ENCODE measurements around the gene MED12L.

Gene MED12L

DNA sequence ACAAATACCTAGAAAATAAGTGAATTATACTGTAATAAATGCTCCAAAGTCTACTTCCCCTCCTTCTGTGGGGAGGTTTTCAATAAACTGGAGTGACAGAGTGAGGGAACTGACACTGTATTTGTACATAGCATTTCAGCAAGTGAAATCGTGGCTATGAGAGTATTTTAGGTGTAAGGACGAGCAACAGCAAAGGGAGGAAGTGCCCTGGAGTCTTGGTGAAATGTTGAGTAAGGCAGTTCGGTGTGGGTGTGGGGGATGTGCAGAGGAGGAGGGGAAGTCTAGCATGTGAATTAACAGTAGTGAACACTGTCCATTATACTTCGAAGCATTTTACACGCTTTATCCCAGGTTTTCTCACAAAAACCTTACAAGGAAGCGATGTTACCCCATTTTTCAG lies 262.0 kb downstream of the MED12L start:
- ChIA-PET CTCF (interaction anchor here (1.1 to 1.6 kb wide), 2 partner anchors 10 to 19 kb away, joined by 3 to 4 read pairs; no protein-coding TSS in a partner anchor), POLR2A (no interaction called here)
- TF ChIP-seq, protein P1, sequence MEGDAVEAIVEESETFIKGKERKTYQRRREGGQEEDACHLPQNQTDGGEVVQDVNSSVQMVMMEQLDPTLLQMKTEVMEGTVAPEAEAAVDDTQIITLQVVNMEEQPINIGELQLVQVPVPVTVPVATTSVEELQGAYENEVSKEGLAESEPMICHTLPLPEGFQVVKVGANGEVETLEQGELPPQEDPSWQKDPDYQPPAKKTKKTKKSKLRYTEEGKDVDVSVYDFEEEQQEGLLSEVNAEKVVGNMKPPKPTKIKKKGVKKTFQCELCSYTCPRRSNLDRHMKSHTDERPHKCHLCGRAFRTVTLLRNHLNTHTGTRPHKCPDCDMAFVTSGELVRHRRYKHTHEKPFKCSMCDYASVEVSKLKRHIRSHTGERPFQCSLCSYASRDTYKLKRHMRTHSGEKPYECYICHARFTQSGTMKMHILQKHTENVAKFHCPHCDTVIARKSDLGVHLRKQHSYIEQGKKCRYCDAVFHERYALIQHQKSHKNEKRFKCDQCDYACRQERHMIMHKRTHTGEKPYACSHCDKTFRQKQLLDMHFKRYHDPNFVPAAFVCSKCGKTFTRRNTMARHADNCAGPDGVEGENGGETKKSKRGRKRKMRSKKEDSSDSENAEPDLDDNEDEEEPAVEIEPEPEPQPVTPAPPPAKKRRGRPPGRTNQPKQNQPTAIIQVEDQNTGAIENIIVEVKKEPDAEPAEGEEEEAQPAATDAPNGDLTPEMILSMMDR (IDR thresholded peaks at IDR 0.05; ENCODE audit: control extremely low read depth, extremely low read depth, low read depth, missing control alignments), result no peak
- no peak for DNase-seq (ENCODE audit: extremely low spot score)

DNA sequence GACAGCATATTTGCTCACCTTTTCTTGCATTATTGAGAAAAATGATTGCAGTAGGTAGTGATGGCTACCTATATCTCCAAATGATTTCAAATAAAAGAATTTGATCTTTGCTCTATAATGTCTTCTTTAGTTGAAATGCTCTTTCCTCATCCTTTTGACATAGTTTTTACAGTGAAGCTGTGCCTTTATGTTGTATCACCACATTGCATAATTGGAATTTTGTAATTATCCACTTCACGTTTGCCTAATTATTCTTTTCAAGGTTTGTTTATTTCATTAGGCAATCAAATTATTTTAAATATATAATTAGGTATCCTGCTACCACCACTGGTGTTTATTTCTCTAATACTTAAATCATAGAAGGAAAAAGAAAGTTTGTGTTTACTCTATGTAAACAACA lies 265.2 kb downstream of the MED12L start:
- no peak for DNase-seq (ENCODE audit: extremely low spot score)
- TF ChIP-seq, protein P1 (IDR thresholded peaks at IDR 0.05; ENCODE audit: control extremely low read depth, extremely low read depth, low read depth, missing control alignments), result no peak
- CTCF ChIA-PET, result no interaction called here
- POLR2A ChIA-PET, result no interaction called here

DNA sequence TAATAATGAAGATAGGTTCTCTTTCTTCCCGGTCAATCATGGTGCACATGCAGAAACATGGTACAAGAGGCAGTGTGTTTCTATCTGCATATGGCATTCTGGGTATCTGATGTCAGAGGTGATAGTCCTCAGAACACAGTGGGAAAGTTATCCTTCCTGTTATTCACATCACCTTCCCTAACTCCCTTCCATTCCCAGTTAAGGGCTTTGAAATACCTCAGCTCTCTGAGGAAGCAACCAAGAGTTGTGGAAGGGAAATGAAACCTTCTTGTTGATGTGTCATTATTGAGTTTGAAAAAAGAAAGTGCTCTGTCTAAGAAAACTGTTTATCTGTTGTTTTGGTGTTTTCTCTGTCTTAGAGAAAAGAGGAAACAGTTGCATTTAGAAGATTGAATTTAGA lies 265.8 kb downstream of the MED12L start:
- peak; percentile 34 for DNase-seq (ENCODE audit: extremely low spot score)
- CTCF ChIA-PET, result interaction anchor here (0.6 kb wide), 1 partner anchor 25 kb away, joined by 3 read pairs; no protein-coding TSS in a partner anchor
- TF ChIP-seq, protein P1 (IDR thresholded peaks at IDR 0.05; ENCODE audit: control extremely low read depth, extremely low read depth, low read depth, missing control alignments), result no peak
- POLR2A ChIA-PET, result no interaction called here

DNA sequence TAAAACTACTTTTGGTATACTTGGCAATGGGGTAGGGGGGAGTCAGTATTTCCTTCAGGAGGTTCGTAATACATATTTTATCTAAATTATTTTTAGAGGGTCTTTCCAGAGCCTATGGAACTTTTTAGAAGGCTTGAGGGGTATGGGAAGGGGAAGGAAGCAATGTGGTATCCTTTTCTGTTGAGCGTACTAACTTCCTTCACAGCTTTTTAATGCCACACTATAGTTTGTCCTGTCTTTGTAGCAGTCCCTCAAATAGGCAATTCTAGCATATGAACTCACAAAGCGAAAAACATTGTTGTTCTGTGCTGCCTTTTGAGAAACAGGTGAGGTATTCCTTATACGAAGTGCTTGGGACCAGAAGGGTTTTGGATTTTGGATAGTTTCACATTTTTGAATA lies 266.2 kb downstream of the MED12L start:
- TF ChIP-seq, protein P1 (IDR thresholded peaks at IDR 0.05; ENCODE audit: control extremely low read depth, extremely low read depth, low read depth, missing control alignments), result no peak
- POLR2A ChIA-PET, result no interaction called here
- DNase-seq (ENCODE audit: extremely low spot score), result no peak
- CTCF ChIA-PET, result interaction anchor here (0.6 kb wide), 1 partner anchor 25 kb away, joined by 3 read pairs; no protein-coding TSS in a partner anchor

DNA sequence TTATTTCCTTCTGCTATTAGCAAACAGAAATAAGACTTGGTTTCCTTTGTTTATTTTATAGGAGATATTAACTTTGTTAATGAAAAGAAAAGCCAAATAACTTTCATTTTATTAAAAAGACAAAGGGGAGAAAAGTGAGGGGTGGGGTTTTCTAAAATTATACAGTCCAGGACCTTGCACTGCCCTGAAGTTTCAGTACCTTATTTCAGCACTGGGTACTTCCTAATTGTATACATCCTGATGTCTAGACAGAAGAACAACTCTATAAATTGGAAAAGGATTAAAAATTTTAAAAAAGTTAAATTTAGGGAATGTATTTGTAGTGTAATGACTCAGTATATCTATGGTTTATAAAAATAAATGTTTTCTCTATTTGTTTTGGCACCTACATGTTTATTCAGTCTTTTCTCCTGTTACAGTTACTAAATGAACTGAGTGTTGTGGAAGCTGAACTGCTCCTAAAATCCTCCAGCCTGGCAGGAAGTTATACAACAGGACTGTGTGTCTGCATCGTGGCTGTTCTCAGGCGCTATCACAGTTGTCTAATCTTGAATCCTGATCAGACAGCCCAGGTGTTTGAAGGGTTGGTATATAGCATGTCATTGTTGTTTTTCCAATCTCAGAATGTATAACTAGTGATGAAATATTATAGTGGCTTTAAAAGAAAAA lies 271.5 kb downstream of the MED12L start:
- TF ChIP-seq, protein P1 (IDR thresholded peaks at IDR 0.05; ENCODE audit: control extremely low read depth, extremely low read depth, low read depth, missing control alignments), result no peak
- POLR2A ChIA-PET, result no interaction called here
- CTCF ChIA-PET, result interaction anchor here (0.7 to 2.2 kb wide), 5 partner anchors 10 to 43 kb away, joined by 3 to 10 read pairs (median 4); partner anchors contain the start of gene P2RY12

DNA sequence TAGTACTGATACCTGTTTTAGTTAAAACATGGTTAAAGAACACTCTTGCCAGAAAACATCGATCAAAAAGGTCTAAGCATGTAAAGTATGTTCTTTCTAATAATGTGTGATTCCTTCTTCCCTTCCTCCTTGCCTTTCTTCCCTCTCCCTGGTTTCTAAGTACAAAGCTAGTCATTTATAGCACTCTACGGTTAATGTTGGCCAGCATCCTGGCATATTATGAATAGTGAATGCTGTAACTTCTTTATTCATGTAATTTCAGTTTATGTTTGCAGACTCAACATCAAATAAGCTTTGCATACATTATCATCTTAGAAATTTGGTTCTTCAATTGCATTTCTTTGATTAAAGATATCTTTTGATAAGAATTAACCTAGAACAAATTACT lies 272.0 kb downstream of the MED12L start:
- TF ChIP-seq, protein P1 (IDR thresholded peaks at IDR 0.05; ENCODE audit: control extremely low read depth, extremely low read depth, low read depth, missing control alignments), result no peak
- CTCF ChIA-PET, result interaction anchor here (0.7 to 2.3 kb wide), 6 partner anchors 11 to 42 kb away, joined by 3 to 10 read pairs (median 4); partner anchors contain the start of gene P2RY12
- DNase-seq (ENCODE audit: extremely low spot score), result no peak
- POLR2A ChIA-PET, result no interaction called here

More for the DNA sequence above, 271.5 kb downstream of the MED12L start:
- DNase-seq (ENCODE audit: extremely low spot score), result no peak

Measured in GM10248 (cell line).